Stimulated activated naive B cell treated with anti-CD40 and anti-IgM and Interleukin-4, amounts not matched to agents 10 μg/mL and 1 μg/mL and 100 μg/mL, for 72 hours (primary cell): Measurements from ENCODE around the gene PRKCI.
A peak's percentile ranks its signal among the peaks of the same experiment; 100 is the strongest.

ENCODE experiments used
- ATAC-seq, 2 donors: fragments of 150-1000 bp; cut with Tn5 transposase; replicated peaks; 2 replicates each; pipeline ENCODE4 v1.10.0; 2021; ENCODE audit warnings: moderate library complexity in 1 of 2
- DNase-seq: peaks from one replicate; pipeline ENCODE4 v3.0.0; 2021
- H3K27ac Mint-ChIP-seq: one replicate; pipeline ENCODE4 v1.8.0; 2022; ENCODE audit warnings: mild to moderate bottlenecking, mixed read lengths
- H3K27me3 Mint-ChIP-seq, 2 donors: one replicate each; pipeline ENCODE4 v1.8.0; 2022; ENCODE audit warnings: mixed read lengths in 2 of 2
- H3K36me3 Mint-ChIP-seq, 2 donors: one replicate each; pipeline ENCODE4 v1.8.0; 2022; ENCODE audit warnings: mixed read lengths in 2 of 2, mild to moderate bottlenecking in 1 of 2
- H3K4me1 Mint-ChIP-seq, 2 donors: one replicate each; pipeline ENCODE4 v1.8.0; 2022; ENCODE audit warnings: mixed read lengths in 2 of 2, mild to moderate bottlenecking in 1 of 2
- H3K4me3 Mint-ChIP-seq, 2 donors: one replicate each; pipeline ENCODE4 v1.8.0; 2022; ENCODE audit warnings: mild to moderate bottlenecking in 2 of 2, mixed read lengths in 2 of 2, moderate library complexity in 1 of 2
- H3K9me3 Mint-ChIP-seq, 2 donors: one replicate each; pipeline ENCODE4 v1.8.0; 2022; ENCODE audit warnings: mixed read lengths in 2 of 2, mild to moderate bottlenecking in 1 of 2

PRKCI gene

GRCh38 chr3:170290194-170290593, 68.0 kb downstream of the PRKCI start:
- no peaks in the 10 kb centered on the region for H3K9me3 Mint-ChIP-seq
- H3K4me3 Mint-ChIP-seq = no peak overlapping the region
- no peak overlapping the region for H3K27ac Mint-ChIP-seq
- peaks cover 13 to 26% of the 10 kb centered on the region in 2 donors for H3K36me3 Mint-ChIP-seq
- ATAC-seq (no peak), DNase-seq (no peak)
- no peaks in the 10 kb centered on the region for H3K27me3 Mint-ChIP-seq
- H3K4me1 Mint-ChIP-seq = peaks cover 0 to 2% of the 10 kb centered on the region in 2 donors

- Mint-ChIP-seq H3K36me3 (peaks cover 5 to 21% of the 10 kb centered on the region in 2 donors), H3K27ac (no peak overlapping the region), H3K27me3 (no peaks in the 10 kb centered on the region), H3K9me3 (no peaks in the 10 kb centered on the region), H3K4me3 (no peak overlapping the region), H3K4me1 (peaks cover 9 to 17% of the 10 kb centered on the region in 2 donors)
- ATAC-seq (no peak), DNase-seq (no peak)
These were observed 73.4 kb downstream of the PRKCI start for GRCh38 chr3:170295586-170295985.

GRCh38 chr3:170296703-170297102, 74.5 kb downstream of the PRKCI start:
- no peak for DNase-seq
- H3K4me3 Mint-ChIP-seq = peak overlapping the region in 1 of 2 donors; percentile 46
- peak; percentile 93 to 96 for ATAC-seq
- no peaks in the 10 kb centered on the region for H3K9me3 Mint-ChIP-seq
- no peaks in the 10 kb centered on the region for H3K27me3 Mint-ChIP-seq
- peaks cover 5 to 18% of the 10 kb centered on the region in 2 donors for H3K36me3 Mint-ChIP-seq
- H3K27ac Mint-ChIP-seq = peak overlapping the region; percentile 87
- H3K4me1 Mint-ChIP-seq = peaks cover 9 to 17% of the 10 kb centered on the region in 2 donors

- Mint-ChIP-seq H3K9me3 (no peaks in the 10 kb centered on the region), H3K4me3 (no peak overlapping the region)
These were observed 79.2 kb downstream of the PRKCI start for GRCh38 chr3:170301405-170301804.

GRCh38 chr3:170302008-170302407, 79.8 kb downstream of the PRKCI start:
- Mint-ChIP-seq H3K27ac (no peak overlapping the region), H3K9me3 (no peaks in the 10 kb centered on the region), H3K4me1 (peaks cover 2 to 6% of the 10 kb centered on the region in 2 donors), H3K4me3 (no peak overlapping the region), H3K27me3 (no peaks in the 10 kb centered on the region), H3K36me3 (peaks cover 3 to 8% of the 10 kb centered on the region in 2 donors)
- DNase-seq (no peak), ATAC-seq (no peak)

More at GRCh38 chr3:170301405-170301804, 79.2 kb downstream of the PRKCI start:
- no peak for DNase-seq
- Mint-ChIP-seq H3K36me3 (peaks cover 3 to 10% of the 10 kb centered on the region in 2 donors), H3K27ac (no peak overlapping the region), H3K4me1 (peaks cover 5 to 12% of the 10 kb centered on the region in 2 donors), H3K27me3 (no peaks in the 10 kb centered on the region)
- no peak for ATAC-seq

- Mint-ChIP-seq H3K4me1 (peaks cover 3 to 7% of the 10 kb centered on the region in 2 donors), H3K9me3 (no peaks in the 10 kb centered on the region), H3K27ac (no peak overlapping the region), H3K36me3 (no peaks in the 10 kb centered on the region), H3K27me3 (no peaks in the 10 kb centered on the region), H3K4me3 (no peak overlapping the region)
- ATAC-seq (no peak), DNase-seq (no peak)
These were observed 83.8 kb downstream of the PRKCI start for GRCh38 chr3:170306015-170306414.

GRCh38 chr3:170307671-170308405, 85.6 kb downstream of the PRKCI start:
- Mint-ChIP-seq H3K36me3 (no peaks in the 10 kb centered on the region), H3K27ac (no peak overlapping the region), H3K4me1 (peaks cover 3 to 7% of the 10 kb centered on the region in 2 donors), H3K27me3 (no peaks in the 10 kb centered on the region), H3K4me3 (no peak overlapping the region), H3K9me3 (no peaks in the 10 kb centered on the region)
- DNase-seq (no peak), ATAC-seq (no peak)

- H3K27ac Mint-ChIP-seq = no peak overlapping the region
- no peaks in the 10 kb centered on the region for H3K9me3 Mint-ChIP-seq
- peaks cover 3 to 7% of the 10 kb centered on the region in 2 donors for H3K4me1 Mint-ChIP-seq
- no peak for DNase-seq
- no peaks in the 10 kb centered on the region for H3K27me3 Mint-ChIP-seq
- no peaks in the 10 kb centered on the region for H3K36me3 Mint-ChIP-seq
- ATAC-seq = no peak
- no peak overlapping the region for H3K4me3 Mint-ChIP-seq
These were observed 86.8 kb downstream of the PRKCI start for GRCh38 chr3:170309046-170309445.

- H3K4me1 Mint-ChIP-seq = peaks cover 0 to 3% of the 10 kb centered on the region in 2 donors
- ATAC-seq (no peak), DNase-seq (no peak)
- no peaks in the 10 kb centered on the region for H3K36me3 Mint-ChIP-seq
- H3K9me3 Mint-ChIP-seq = no peaks in the 10 kb centered on the region
- H3K27ac Mint-ChIP-seq = no peak overlapping the region
- H3K4me3 Mint-ChIP-seq = no peak overlapping the region
- no peaks in the 10 kb centered on the region for H3K27me3 Mint-ChIP-seq
These were observed 95.7 kb downstream of the PRKCI start for GRCh38 chr3:170317954-170318353.

GRCh38 chr3:170320461-170321121, 98.4 kb downstream of the PRKCI start:
- DNase-seq (no peak), ATAC-seq (no peak)
- H3K36me3 Mint-ChIP-seq = no peaks in the 10 kb centered on the region
- no peaks in the 10 kb centered on the region for H3K9me3 Mint-ChIP-seq
- peaks cover 5 to 6% of the 10 kb centered on the region in 2 donors for H3K4me1 Mint-ChIP-seq
- no peaks in the 10 kb centered on the region for H3K27me3 Mint-ChIP-seq
- H3K4me3 Mint-ChIP-seq = no peak overlapping the region
- no peak overlapping the region for H3K27ac Mint-ChIP-seq

- DNase-seq (no peak), ATAC-seq (no peak)
- Mint-ChIP-seq H3K4me3 (no peak overlapping the region), H3K27me3 (no peaks in the 10 kb centered on the region), H3K27ac (no peak overlapping the region), H3K4me1 (peaks cover 6 to 8% of the 10 kb centered on the region in 2 donors), H3K9me3 (no peaks in the 10 kb centered on the region), H3K36me3 (no peaks in the 10 kb centered on the region)
These were observed 99.3 kb downstream of the PRKCI start for GRCh38 chr3:170321321-170322034.

- no peak overlapping the region for H3K4me3 Mint-ChIP-seq
- H3K4me1 Mint-ChIP-seq = peaks cover 10 to 13% of the 10 kb centered on the region in 2 donors
- H3K27ac Mint-ChIP-seq = no peak overlapping the region
- no peaks in the 10 kb centered on the region for H3K9me3 Mint-ChIP-seq
- DNase-seq (no peak), ATAC-seq (no peak)
- H3K27me3 Mint-ChIP-seq = no peaks in the 10 kb centered on the region
- no peaks in the 10 kb centered on the region for H3K36me3 Mint-ChIP-seq
These were observed 100.5 kb downstream of the PRKCI start for GRCh38 chr3:170322566-170323269.

GRCh38 chr3:170323331-170323730, 101.1 kb downstream of the PRKCI start:
- Mint-ChIP-seq H3K36me3 (no peaks in the 10 kb centered on the region), H3K4me3 (no peak overlapping the region), H3K27me3 (no peaks in the 10 kb centered on the region), H3K9me3 (peaks cover 0 to 2% of the 10 kb centered on the region in 2 donors), H3K27ac (no peak overlapping the region), H3K4me1 (peaks cover 10 to 13% of the 10 kb centered on the region in 2 donors)
- DNase-seq = no peak
- ATAC-seq = no peak

- peaks cover 0 to 2% of the 10 kb centered on the region in 2 donors for H3K9me3 Mint-ChIP-seq
- DNase-seq = no peak
- no peak overlapping the region for H3K4me3 Mint-ChIP-seq
- H3K27ac Mint-ChIP-seq = no peak overlapping the region
- peaks cover 6 to 13% of the 10 kb centered on the region in 2 donors for H3K4me1 Mint-ChIP-seq
- no peaks in the 10 kb centered on the region for H3K36me3 Mint-ChIP-seq
- no peaks in the 10 kb centered on the region for H3K27me3 Mint-ChIP-seq
- ATAC-seq = no peak
These were observed 102.7 kb downstream of the PRKCI start for GRCh38 chr3:170324962-170325361.
